Measurements from ENCODE around the gene STON2.

DNA sequence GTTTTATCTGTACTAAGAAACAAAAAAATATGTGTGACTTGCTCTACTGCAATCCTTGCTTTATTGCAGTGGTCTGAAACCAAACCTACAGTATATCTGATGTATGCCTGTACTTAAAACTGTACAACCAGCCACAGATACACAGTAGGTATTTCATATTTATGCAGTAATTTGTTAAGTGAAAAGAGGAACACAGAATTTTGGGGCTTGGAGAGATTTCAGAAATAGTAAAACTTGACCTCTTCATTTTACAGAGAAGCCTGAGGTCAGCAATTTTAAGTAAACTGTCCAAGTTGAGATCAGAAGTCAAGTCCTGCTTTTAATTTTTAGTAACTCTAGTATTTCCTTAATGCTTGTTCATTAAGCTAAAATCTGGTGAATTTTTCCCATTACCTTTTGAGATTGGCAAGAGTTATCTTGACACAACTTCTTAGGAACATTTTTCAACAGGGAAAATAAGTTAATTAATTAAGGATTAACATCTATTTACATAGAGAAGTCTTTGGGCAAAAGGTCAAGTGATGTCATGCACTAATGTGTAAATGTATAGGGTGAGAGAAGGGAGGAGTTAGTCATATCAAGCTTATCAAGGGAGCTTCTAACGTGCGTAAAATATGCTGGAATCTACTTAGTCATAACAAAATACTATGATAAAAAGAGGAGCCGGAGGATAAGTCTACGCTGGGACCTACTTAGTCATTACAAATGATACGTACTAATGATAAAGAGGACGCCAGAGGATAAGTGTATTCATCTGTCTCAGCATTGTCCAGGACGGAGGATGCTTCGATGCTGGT lies 113.4 kb downstream of the STON2 start:
- TF ChIP-seq, protein P1, sequence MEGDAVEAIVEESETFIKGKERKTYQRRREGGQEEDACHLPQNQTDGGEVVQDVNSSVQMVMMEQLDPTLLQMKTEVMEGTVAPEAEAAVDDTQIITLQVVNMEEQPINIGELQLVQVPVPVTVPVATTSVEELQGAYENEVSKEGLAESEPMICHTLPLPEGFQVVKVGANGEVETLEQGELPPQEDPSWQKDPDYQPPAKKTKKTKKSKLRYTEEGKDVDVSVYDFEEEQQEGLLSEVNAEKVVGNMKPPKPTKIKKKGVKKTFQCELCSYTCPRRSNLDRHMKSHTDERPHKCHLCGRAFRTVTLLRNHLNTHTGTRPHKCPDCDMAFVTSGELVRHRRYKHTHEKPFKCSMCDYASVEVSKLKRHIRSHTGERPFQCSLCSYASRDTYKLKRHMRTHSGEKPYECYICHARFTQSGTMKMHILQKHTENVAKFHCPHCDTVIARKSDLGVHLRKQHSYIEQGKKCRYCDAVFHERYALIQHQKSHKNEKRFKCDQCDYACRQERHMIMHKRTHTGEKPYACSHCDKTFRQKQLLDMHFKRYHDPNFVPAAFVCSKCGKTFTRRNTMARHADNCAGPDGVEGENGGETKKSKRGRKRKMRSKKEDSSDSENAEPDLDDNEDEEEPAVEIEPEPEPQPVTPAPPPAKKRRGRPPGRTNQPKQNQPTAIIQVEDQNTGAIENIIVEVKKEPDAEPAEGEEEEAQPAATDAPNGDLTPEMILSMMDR (IDR thresholded peaks at IDR 0.05): no peak
- TF ChIP-seq POLR2A (IDR thresholded peaks at IDR 0.05) (no peak), POLR2AphosphoS5 (IDR thresholded peaks at IDR 0.05) (no peak)

All from prostate gland (tissue), 2 donors.